Activated T-helper 2 cell treated with anti-CD3 and anti-CD28 coated beads, Interferon-gamma antibody, Interleukin-2, Interleukin-4, amounts not matched to agents 10 μg/mL and 5 μg/mL and 100 μg/mL, durations not matched to agents 14 hours and 24 hours and 36 hours (primary cell): ENCODE measurements around the gene TCP11L1. TPM values are rescaled to one million over a fixed set of nuclear protein-coding genes. Genes with fewer than 3 reads are reported as not detected.
"Not testable (repeated sequence)": the region's sequence is repeated elsewhere in the genome, so short reads cannot be mapped to it uniquely, and the experiment has no call there.

Experiments
- DNase-seq: peaks from one replicate; pipeline ENCODE4 v3.0.0; 2021; ENCODE audit warnings: low spot score
- H3K27ac Mint-ChIP-seq: one replicate; pipeline ENCODE4 v1.8.0; 2021; ENCODE audit warnings: mixed read lengths
- H3K27me3 Mint-ChIP-seq: one replicate; pipeline ENCODE4 v1.8.0; 2021; ENCODE audit warnings: low read depth, mixed read lengths
- H3K36me3 Mint-ChIP-seq: one replicate; pipeline ENCODE4 v1.8.0; 2021; ENCODE audit warnings: low read depth, mixed read lengths
- H3K4me1 Mint-ChIP-seq: one replicate; pipeline ENCODE4 v1.8.0; 2021; ENCODE audit warnings: low read depth, mixed read lengths
- H3K4me3 Mint-ChIP-seq: one replicate; pipeline ENCODE4 v1.8.0; 2021; ENCODE audit warnings: low read depth, mild to moderate bottlenecking, moderate library complexity, mixed read lengths
- H3K9me3 Mint-ChIP-seq: one replicate; pipeline ENCODE4 v1.8.0; 2021; ENCODE audit warnings: mixed read lengths
- intact Hi-C: fragments of 100-400 bp; cut with micrococcal nuclease; formaldehyde crosslinking; loops from one replicate; pipeline ENCODE4 v1.15.1; 2023
- total RNA-seq: library from RNA; stranded (reverse); gene quantifications from 2 replicates; pipeline ENCODE4 v1.2.3, GENCODE V29; 2022

TCP11L1 gene
- total RNA-seq, 1 donor from 2014 or later, result 12.4 TPM

- no peak for DNase-seq
- intact Hi-C loops, result loop anchor here (10.0 kb wide), 1 partner anchor 238 kb away; the partner anchor contains the start of gene HIPK3
- H3K27me3 Mint-ChIP-seq, result peaks cover 59% of the 10 kb centered on the region
- H3K4me1 Mint-ChIP-seq, result peaks cover 13% of the 10 kb centered on the region
- H3K4me3 Mint-ChIP-seq, result peak overlapping the region; percentile 64
- no peaks in the 10 kb centered on the region for H3K36me3 Mint-ChIP-seq
- no peaks in the 10 kb centered on the region for H3K9me3 Mint-ChIP-seq
- no peak overlapping the region for H3K27ac Mint-ChIP-seq
Measured at GRCh38 chr11:33016654-33017053, 22.7 kb upstream of the TCP11L1 start.

GRCh38 chr11:33017478-33017877, 21.9 kb upstream of the TCP11L1 start:
- no peaks in the 10 kb centered on the region for H3K9me3 Mint-ChIP-seq
- peaks cover 63% of the 10 kb centered on the region for H3K27me3 Mint-ChIP-seq
- intact Hi-C loops, result loop anchor here (10.0 kb wide), 1 partner anchor 237 kb away; the partner anchor contains the start of gene HIPK3
- H3K36me3 Mint-ChIP-seq, result no peaks in the 10 kb centered on the region
- DNase-seq, result no peak
- H3K27ac Mint-ChIP-seq, result no peak overlapping the region
- no peak overlapping the region for H3K4me3 Mint-ChIP-seq
- peaks cover 9% of the 10 kb centered on the region for H3K4me1 Mint-ChIP-seq

DNA sequence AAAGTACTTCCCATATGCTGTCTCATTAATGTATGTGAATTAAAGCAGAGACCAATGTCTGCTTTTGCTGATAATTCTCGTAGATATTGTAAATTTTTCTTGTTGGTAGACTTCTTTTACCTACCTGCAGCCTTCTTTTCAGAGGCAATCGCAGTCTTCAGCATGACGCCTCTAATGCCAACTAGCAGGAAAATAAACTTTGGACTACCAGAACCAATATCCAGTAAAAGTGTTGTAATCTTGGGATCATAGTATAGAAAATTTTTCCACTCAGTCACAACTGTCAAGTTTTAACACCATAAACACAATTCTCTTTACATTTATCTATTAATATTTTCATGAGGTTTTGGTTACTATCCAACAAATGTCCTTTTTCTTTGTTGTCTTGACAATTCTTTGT, 21.4 kb upstream of the TCP11L1 start:
- H3K36me3 Mint-ChIP-seq, result no peaks in the 10 kb centered on the region
- no peaks in the 10 kb centered on the region for H3K9me3 Mint-ChIP-seq
- no peak overlapping the region for H3K27ac Mint-ChIP-seq
- H3K4me1 Mint-ChIP-seq, result peaks cover 9% of the 10 kb centered on the region
- no peak overlapping the region for H3K4me3 Mint-ChIP-seq
- peaks cover 63% of the 10 kb centered on the region for H3K27me3 Mint-ChIP-seq
- DNase-seq, result no peak
- intact Hi-C loops, result loop anchor here (10.0 kb wide), 1 partner anchor 237 kb away; the partner anchor contains the start of gene HIPK3

DNA sequence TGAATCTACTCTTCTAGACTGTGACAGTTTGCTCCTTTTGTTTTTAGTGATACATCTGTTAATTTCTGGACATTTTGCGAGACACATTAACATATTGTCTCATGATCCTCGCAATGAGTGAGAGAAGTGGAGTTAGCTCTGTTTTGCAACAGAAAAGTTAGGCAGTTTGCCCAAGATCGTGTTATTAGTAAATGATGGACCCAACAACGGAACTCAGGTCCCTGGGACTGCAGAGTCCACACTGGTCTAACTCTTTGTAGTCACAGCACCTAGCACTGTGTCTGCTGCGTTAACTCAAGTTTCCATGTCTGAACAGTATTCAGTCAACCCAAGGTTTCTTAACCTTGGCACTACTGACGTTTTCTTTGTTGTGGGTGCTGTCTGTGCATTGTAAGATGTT, 20.5 kb upstream of the TCP11L1 start:
- Mint-ChIP-seq H3K9me3 (no peaks in the 10 kb centered on the region), H3K36me3 (no peaks in the 10 kb centered on the region), H3K4me3 (no peak overlapping the region), H3K4me1 (peaks cover 9% of the 10 kb centered on the region), H3K27ac (no peak overlapping the region), H3K27me3 (peaks cover 60% of the 10 kb centered on the region)
- DNase-seq, result no peak
- intact Hi-C loops, result loop anchor here (10.0 kb wide), 1 partner anchor 236 kb away; the partner anchor contains the start of gene HIPK3

GRCh38 chr11:33021501-33021900, 17.9 kb upstream of the TCP11L1 start:
- peaks cover 6% of the 10 kb centered on the region for H3K4me1 Mint-ChIP-seq
- no peak overlapping the region for H3K4me3 Mint-ChIP-seq
- H3K27ac Mint-ChIP-seq, result no peak overlapping the region
- H3K27me3 Mint-ChIP-seq, result peaks cover 63% of the 10 kb centered on the region
- DNase-seq, result no peak
- no peaks in the 10 kb centered on the region for H3K9me3 Mint-ChIP-seq
- H3K36me3 Mint-ChIP-seq, result no peaks in the 10 kb centered on the region
- intact Hi-C loops, result no loop called here

GRCh38 chr11:33021937-33022336, 17.4 kb upstream of the TCP11L1 start:
- Mint-ChIP-seq H3K27me3 (peaks cover 62% of the 10 kb centered on the region), H3K4me1 (peaks cover 4% of the 10 kb centered on the region), H3K27ac (no peak overlapping the region), H3K36me3 (no peaks in the 10 kb centered on the region), H3K9me3 (no peaks in the 10 kb centered on the region), H3K4me3 (no peak overlapping the region)
- intact Hi-C loops, result no loop called here
- no peak for DNase-seq

GRCh38 chr11:33025339-33025722, 14.0 kb upstream of the TCP11L1 start:
- intact Hi-C loops, result no loop called here

GRCh38 chr11:33027233-33027632, 12.1 kb upstream of the TCP11L1 start:
- intact Hi-C loops, result no loop called here
- no peaks in the 10 kb centered on the region for H3K36me3 Mint-ChIP-seq
- no peaks in the 10 kb centered on the region for H3K4me1 Mint-ChIP-seq
- H3K4me3 Mint-ChIP-seq, result no peak overlapping the region
- DNase-seq, result no peak
- H3K27me3 Mint-ChIP-seq, result peaks cover 54% of the 10 kb centered on the region
- H3K27ac Mint-ChIP-seq, result no peak overlapping the region
- no peaks in the 10 kb centered on the region for H3K9me3 Mint-ChIP-seq

More at GRCh38 chr11:33025339-33025722, 14.0 kb upstream of the TCP11L1 start:
- no peak overlapping the region for H3K4me3 Mint-ChIP-seq
- no peak for DNase-seq
- no peak overlapping the region for H3K27ac Mint-ChIP-seq
- H3K36me3 Mint-ChIP-seq, result no peaks in the 10 kb centered on the region
- peaks cover 2% of the 10 kb centered on the region for H3K4me1 Mint-ChIP-seq
- no peaks in the 10 kb centered on the region for H3K9me3 Mint-ChIP-seq
- H3K27me3 Mint-ChIP-seq, result peaks cover 50% of the 10 kb centered on the region

- intact Hi-C loops, result no loop called here
- no peaks in the 10 kb centered on the region for H3K36me3 Mint-ChIP-seq
- no peak overlapping the region for H3K4me3 Mint-ChIP-seq
- H3K27ac Mint-ChIP-seq, result no peak overlapping the region
- H3K27me3 Mint-ChIP-seq, result peaks cover 58% of the 10 kb centered on the region
- DNase-seq, result no peak
- H3K4me1 Mint-ChIP-seq, result no peaks in the 10 kb centered on the region
- H3K9me3 Mint-ChIP-seq, result no peaks in the 10 kb centered on the region
Measured at GRCh38 chr11:33027846-33028536, 11.4 kb upstream of the TCP11L1 start.

DNA sequence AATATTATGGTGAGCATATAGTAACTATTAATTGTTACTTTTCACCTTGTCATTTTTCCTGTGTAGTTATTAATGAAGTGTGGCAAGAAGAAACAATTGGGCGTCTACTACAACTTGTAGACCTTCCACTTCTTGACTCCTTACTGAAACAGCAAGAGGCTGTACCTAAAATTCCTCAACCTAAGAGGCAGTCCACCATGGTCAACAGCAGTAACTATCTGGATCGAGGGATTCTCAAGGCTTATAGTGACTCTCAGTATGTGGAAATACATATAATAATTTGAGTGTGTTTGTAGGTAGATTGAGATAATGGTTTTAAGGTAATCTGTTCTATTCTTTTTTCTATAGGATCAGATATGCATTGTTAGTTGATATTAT, 10.8 kb upstream of the TCP11L1 start:
- H3K27ac Mint-ChIP-seq, result no peak overlapping the region
- no peaks in the 10 kb centered on the region for H3K9me3 Mint-ChIP-seq
- no peak for DNase-seq
- no peaks in the 10 kb centered on the region for H3K36me3 Mint-ChIP-seq
- no peaks in the 10 kb centered on the region for H3K4me1 Mint-ChIP-seq
- intact Hi-C loops, result no loop called here
- peaks cover 58% of the 10 kb centered on the region for H3K27me3 Mint-ChIP-seq
- H3K4me3 Mint-ChIP-seq, result no peak overlapping the region

DNA sequence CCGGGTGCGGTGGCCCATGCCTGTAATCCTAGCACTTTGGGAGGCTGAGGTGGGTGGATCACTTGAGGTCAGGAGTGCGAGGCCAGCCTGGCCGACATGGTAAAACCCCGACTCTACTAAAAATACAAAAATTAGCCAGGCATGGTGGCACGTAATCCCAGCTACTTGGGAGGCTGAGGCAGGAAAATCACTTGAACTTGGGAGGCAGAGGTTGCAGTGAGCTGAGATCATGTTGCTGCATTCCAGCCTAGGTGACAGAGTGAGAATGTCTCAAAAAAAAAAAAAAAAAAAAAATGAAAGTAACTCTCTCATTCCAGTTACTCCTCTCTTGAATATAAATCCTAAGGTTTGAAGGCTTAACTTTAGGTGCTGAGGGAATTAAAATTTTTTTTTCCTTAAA, 10.2 kb upstream of the TCP11L1 start:
- H3K27me3 Mint-ChIP-seq, result peaks cover 59% of the 10 kb centered on the region
- H3K4me1 Mint-ChIP-seq, result not testable (repeated sequence)

DNA sequence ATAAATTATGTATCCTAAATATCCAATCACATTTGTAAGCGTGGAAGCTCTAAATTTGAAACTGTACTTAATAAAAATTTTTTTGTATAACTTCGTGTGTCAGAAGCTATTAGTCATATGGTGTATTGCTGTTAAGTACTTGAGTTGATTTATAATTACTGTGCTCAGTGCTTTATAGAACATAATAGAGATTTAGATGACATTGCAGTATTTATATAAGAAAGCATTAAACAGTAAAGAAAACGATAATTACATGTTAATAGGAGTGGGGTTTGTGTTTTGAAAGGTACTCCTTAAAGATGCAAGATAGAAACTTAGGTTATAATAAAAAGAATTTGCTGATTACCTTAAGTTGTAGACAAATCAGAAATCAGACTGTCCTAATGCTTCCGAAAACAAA, 5.9 kb upstream of the TCP11L1 start:
- DNase-seq, result no peak

More for the DNA sequence above, 10.2 kb upstream of the TCP11L1 start:
- H3K27ac Mint-ChIP-seq, DNase-seq, H3K9me3 Mint-ChIP-seq, intact Hi-C loops, H3K36me3 Mint-ChIP-seq, H3K4me3 Mint-ChIP-seq: not testable (repeated sequence)

DNA sequence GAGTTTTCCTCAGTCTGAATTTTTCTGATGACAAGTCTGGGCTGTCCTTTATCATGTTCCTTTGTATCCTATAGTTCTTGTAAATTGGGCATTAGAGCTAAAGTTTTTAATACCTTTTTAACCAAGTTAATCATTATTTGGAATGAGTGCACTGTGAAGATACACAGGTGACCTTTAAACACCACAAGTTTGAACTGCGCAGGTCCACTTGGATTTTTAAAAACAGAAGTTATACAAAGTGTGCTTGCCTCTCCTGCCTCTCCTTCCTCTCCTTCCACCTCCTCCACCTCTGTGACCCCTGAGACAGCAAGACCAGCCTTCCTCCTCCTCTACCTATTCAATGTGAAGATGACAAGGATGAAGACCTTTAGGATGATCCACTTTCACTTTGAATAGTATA, 4.4 kb upstream of the TCP11L1 start:
- DNase-seq, result no peak
- intact Hi-C loops, result no loop called here
- Mint-ChIP-seq H3K9me3 (no peaks in the 10 kb centered on the region), H3K27me3 (peaks cover 47% of the 10 kb centered on the region), H3K4me3 (no peak overlapping the region), H3K27ac (no peak overlapping the region), H3K36me3 (no peaks in the 10 kb centered on the region), H3K4me1 (peaks cover 2% of the 10 kb centered on the region)

More for the DNA sequence above, 5.9 kb upstream of the TCP11L1 start:
- Mint-ChIP-seq H3K36me3 (no peaks in the 10 kb centered on the region), H3K4me3 (no peak overlapping the region), H3K27ac (no peak overlapping the region), H3K9me3 (no peaks in the 10 kb centered on the region), H3K27me3 (peaks cover 47% of the 10 kb centered on the region), H3K4me1 (peaks cover 2% of the 10 kb centered on the region)
- intact Hi-C loops, result no loop called here
